Liver (tissue), 3 donors: Measurements from ENCODE around the gene FOLR3.

ENCODE experiments used
- EGR1 ChIP-seq, 2 donors: IDR thresholded peaks; 2 replicates each; pipeline ENCODE4 v1.6.1; 2016 to 2018; ENCODE audit warnings: antibody characterized with exemption in 2 of 2, low read depth in 2 of 2
- GABPA ChIP-seq, 2 donors: IDR thresholded peaks in 1 of 2; conservative IDR thresholded peaks in 1 of 2; 2 replicates each; pipeline ENCODE4 v1.6.1; 2016; ENCODE audit warnings: antibody characterized with exemption in 2 of 2, mild to moderate bottlenecking in 1 of 2, moderate library complexity in 1 of 2
- HNF4G ChIP-seq: IDR thresholded peaks from 2 replicates; pipeline ENCODE4 v1.6.1; 2016; ENCODE audit warnings: antibody characterized with exemption
- JUND ChIP-seq, 2 donors: IDR thresholded peaks; 2 replicates each; pipeline ENCODE4 v1.6.1; 2016; ENCODE audit warnings: antibody characterized with exemption in 2 of 2
- NR2F2 ChIP-seq: IDR thresholded peaks from 2 replicates; pipeline ENCODE4 v1.6.1; 2016; ENCODE audit warnings: antibody characterized with exemption
- RAD21 ChIP-seq, 2 donors: IDR thresholded peaks; 2 replicates each; pipeline ENCODE4 v1.6.1; 2016; ENCODE audit warnings: antibody characterized with exemption in 2 of 2, mild to moderate bottlenecking in 2 of 2
- SP1 ChIP-seq: IDR thresholded peaks from 2 replicates; pipeline ENCODE4 v1.6.1; 2018; ENCODE audit warnings: antibody characterized with exemption, mild to moderate bottlenecking
- TAF1 ChIP-seq: conservative IDR thresholded peaks from 2 replicates; pipeline ENCODE4 v1.6.1; 2016; ENCODE audit warnings: antibody characterized with exemption, mild to moderate bottlenecking
- YY1 ChIP-seq: IDR thresholded peaks from 2 replicates; pipeline ENCODE4 v1.6.1; 2016; ENCODE audit warnings: antibody characterized with exemption, mild to moderate bottlenecking
- TF ChIP-seq, protein P1 (sequence below): fragments of 150-350 bp; IDR thresholded peaks from 2 replicates; pipeline ENCODE4 v1.5.1; 2017; ENCODE audit warnings: improper control_type of control experiment, low read depth, low read length; ENCODE audit not compliant: missing input control
- TF ChIP-seq, protein P2 (sequence below): IDR thresholded peaks from 2 replicates; pipeline ENCODE4 v1.6.1; 2016; ENCODE audit warnings: antibody characterized with exemption
- TF ChIP-seq, protein P3 (sequence below): IDR thresholded peaks from 2 replicates; pipeline ENCODE4 v1.6.1; 2016; ENCODE audit warnings: antibody characterized with exemption, mild to moderate bottlenecking
- TF ChIP-seq, protein P4 (sequence below): IDR thresholded peaks from 2 replicates; pipeline ENCODE4 v1.6.1; 2016; ENCODE audit warnings: antibody characterized with exemption
- TF ChIP-seq, protein P5 (sequence below): IDR thresholded peaks from 2 replicates; pipeline ENCODE4 v1.6.1; 2016; ENCODE audit warnings: antibody characterized with exemption
- donor health status: healthy.
- donor health status: healthy.

DNA sequence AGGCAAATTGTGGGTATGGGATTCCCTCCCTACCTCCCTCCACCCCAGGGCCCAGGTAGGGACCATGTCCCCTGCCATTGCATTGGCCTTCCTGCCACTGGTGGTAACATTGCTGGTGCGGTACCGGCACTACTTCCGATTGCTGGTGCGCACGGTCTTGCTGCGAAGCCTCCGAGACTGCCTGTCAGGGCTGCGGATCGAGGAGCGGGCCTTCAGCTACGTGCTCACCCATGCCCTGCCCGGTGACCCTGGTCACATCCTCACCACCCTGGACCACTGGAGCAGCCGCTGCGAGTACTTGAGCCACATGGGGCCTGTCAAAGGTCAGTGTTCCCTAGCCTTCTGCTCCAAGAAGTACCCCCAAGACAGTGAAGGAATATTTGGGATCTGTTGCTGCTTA is 29.6 kb upstream of the FOLR3 start, which contains the start of gene TOMT:
- TF ChIP-seq HNF4G: no peak
- TF ChIP-seq TAF1: no peak
- TF ChIP-seq, protein P1, sequence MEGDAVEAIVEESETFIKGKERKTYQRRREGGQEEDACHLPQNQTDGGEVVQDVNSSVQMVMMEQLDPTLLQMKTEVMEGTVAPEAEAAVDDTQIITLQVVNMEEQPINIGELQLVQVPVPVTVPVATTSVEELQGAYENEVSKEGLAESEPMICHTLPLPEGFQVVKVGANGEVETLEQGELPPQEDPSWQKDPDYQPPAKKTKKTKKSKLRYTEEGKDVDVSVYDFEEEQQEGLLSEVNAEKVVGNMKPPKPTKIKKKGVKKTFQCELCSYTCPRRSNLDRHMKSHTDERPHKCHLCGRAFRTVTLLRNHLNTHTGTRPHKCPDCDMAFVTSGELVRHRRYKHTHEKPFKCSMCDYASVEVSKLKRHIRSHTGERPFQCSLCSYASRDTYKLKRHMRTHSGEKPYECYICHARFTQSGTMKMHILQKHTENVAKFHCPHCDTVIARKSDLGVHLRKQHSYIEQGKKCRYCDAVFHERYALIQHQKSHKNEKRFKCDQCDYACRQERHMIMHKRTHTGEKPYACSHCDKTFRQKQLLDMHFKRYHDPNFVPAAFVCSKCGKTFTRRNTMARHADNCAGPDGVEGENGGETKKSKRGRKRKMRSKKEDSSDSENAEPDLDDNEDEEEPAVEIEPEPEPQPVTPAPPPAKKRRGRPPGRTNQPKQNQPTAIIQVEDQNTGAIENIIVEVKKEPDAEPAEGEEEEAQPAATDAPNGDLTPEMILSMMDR: no peak
- TF ChIP-seq GABPA (IDR thresholded peaks at IDR 0.05 in 1 of 2, conservative IDR thresholded peaks at IDR 0.05 in 1 of 2): no peak
- no peak for TF ChIP-seq YY1
- TF ChIP-seq, protein P2, sequence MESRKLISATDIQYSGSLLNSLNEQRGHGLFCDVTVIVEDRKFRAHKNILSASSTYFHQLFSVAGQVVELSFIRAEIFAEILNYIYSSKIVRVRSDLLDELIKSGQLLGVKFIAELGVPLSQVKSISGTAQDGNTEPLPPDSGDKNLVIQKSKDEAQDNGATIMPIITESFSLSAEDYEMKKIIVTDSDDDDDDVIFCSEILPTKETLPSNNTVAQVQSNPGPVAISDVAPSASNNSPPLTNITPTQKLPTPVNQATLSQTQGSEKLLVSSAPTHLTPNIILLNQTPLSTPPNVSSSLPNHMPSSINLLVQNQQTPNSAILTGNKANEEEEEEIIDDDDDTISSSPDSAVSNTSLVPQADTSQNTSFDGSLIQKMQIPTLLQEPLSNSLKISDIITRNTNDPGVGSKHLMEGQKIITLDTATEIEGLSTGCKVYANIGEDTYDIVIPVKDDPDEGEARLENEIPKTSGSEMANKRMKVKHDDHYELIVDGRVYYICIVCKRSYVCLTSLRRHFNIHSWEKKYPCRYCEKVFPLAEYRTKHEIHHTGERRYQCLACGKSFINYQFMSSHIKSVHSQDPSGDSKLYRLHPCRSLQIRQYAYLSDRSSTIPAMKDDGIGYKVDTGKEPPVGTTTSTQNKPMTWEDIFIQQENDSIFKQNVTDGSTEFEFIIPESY: no peak
- TF ChIP-seq, protein P3, sequence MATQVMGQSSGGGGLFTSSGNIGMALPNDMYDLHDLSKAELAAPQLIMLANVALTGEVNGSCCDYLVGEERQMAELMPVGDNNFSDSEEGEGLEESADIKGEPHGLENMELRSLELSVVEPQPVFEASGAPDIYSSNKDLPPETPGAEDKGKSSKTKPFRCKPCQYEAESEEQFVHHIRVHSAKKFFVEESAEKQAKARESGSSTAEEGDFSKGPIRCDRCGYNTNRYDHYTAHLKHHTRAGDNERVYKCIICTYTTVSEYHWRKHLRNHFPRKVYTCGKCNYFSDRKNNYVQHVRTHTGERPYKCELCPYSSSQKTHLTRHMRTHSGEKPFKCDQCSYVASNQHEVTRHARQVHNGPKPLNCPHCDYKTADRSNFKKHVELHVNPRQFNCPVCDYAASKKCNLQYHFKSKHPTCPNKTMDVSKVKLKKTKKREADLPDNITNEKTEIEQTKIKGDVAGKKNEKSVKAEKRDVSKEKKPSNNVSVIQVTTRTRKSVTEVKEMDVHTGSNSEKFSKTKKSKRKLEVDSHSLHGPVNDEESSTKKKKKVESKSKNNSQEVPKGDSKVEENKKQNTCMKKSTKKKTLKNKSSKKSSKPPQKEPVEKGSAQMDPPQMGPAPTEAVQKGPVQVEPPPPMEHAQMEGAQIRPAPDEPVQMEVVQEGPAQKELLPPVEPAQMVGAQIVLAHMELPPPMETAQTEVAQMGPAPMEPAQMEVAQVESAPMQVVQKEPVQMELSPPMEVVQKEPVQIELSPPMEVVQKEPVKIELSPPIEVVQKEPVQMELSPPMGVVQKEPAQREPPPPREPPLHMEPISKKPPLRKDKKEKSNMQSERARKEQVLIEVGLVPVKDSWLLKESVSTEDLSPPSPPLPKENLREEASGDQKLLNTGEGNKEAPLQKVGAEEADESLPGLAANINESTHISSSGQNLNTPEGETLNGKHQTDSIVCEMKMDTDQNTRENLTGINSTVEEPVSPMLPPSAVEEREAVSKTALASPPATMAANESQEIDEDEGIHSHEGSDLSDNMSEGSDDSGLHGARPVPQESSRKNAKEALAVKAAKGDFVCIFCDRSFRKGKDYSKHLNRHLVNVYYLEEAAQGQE: no peak
- TF ChIP-seq, protein P4, sequence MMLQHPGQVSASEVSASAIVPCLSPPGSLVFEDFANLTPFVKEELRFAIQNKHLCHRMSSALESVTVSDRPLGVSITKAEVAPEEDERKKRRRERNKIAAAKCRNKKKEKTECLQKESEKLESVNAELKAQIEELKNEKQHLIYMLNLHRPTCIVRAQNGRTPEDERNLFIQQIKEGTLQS: no peak
- TF ChIP-seq EGR1 (IDR thresholded peaks at IDR 0.05; ENCODE audit: low read depth in 2 of 2): no peak
- no peak for TF ChIP-seq JUND (IDR thresholded peaks at IDR 0.05)
- no peak for TF ChIP-seq RAD21 (IDR thresholded peaks at IDR 0.05)
- TF ChIP-seq, protein P5, sequence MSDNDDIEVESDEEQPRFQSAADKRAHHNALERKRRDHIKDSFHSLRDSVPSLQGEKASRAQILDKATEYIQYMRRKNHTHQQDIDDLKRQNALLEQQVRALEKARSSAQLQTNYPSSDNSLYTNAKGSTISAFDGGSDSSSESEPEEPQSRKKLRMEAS: no peak
- no peak for TF ChIP-seq NR2F2
- no peak for TF ChIP-seq SP1
